HL-60 (cell line): Measurements from ENCODE around the gene TSPAN33.

Experiments
- DNase-seq, 2 experiments: peaks; one replicate each; pipeline ENCODE4 v3.0.0-alpha.2; 2010 to 2020; ENCODE audit warnings: low read depth in 1 of 2, low spot score in 1 of 2
- H3K27ac ChIP-seq: fragments of 250-450 bp; sonication (Bioruptor Pico); replicated peaks from 2 replicates; pipeline ENCODE4 v1.5.1; 2020; ENCODE audit warnings: mild to moderate bottlenecking, moderate library complexity
- H3K27me3 ChIP-seq: fragments of 250-450 bp; sonication (Bioruptor Pico); 2 replicates; pipeline ENCODE4 v1.5.1; 2021; ENCODE audit warnings: mild to moderate bottlenecking, moderate library complexity; ENCODE audit not compliant: insufficient read depth, poor library complexity, severe bottlenecking
- H3K4me3 ChIP-seq: replicated peaks from 2 replicates; pipeline ENCODE4 v1.5.1; 2011; ENCODE audit warnings: mild to moderate bottlenecking, control low read depth, low read length; ENCODE audit not compliant: insufficient read depth
- CTCF ChIP-seq: IDR thresholded peaks from one replicate; pipeline ENCODE4 v1.5.1; 2011; ENCODE audit warnings: low read length, control low read depth, inconsistent platforms; ENCODE audit not compliant: insufficient read depth
- GABPA ChIP-seq: IDR thresholded peaks from 2 replicates; pipeline ENCODE4 v1.6.1; 2012; ENCODE audit warnings: low read depth
- POLR2AphosphoS5 ChIP-seq: IDR thresholded peaks from 2 replicates; pipeline ENCODE4 v1.6.1; 2012; ENCODE audit warnings: low read depth
- REST ChIP-seq: IDR thresholded peaks from 2 replicates; pipeline ENCODE4 v1.6.1; 2012; ENCODE audit warnings: low read depth; ENCODE audit not compliant: insufficient replicate concordance
- SPI1 ChIP-seq: IDR thresholded peaks from 2 replicates; pipeline ENCODE4 v1.6.1; 2012; ENCODE audit warnings: low read depth, mild to moderate bottlenecking, borderline replicate concordance

The TSPAN33 gene

GRCh38 chr7:129187681-129188371 lies 43.3 kb downstream of the TSPAN33 start:
- Histone ChIP-seq H3K27me3 (peaks cover 39% of the 10 kb centered on the region), H3K27ac (no peak overlapping the region), H3K4me3 (no peak overlapping the region)
- no peak for DNase-seq
- TF ChIP-seq CTCF (no peak), GABPA (no peak), POLR2AphosphoS5 (no peak), REST (no peak), SPI1 (no peak)

- H3K4me3 ChIP-seq: peak within 1 kb of the TSS; percentile 37
- DNase-seq: no peak
- H3K27ac ChIP-seq: no peak within 1 kb of the TSS
- H3K27me3 ChIP-seq: peaks cover 39% of the 10 kb centered on the region
- TF ChIP-seq GABPA (no peak), SPI1 (no peak), CTCF (no peak), POLR2AphosphoS5 (no peak), REST (no peak)
Observed at GRCh38 chr7:129188372-129188891, 43.9 kb downstream of the TSPAN33 start, which contains the start of gene SMO. Gene SMO, plus strand, starts transcription at chr7:129188633. Its CDS starts 519 bp downstream, at chr7:129189152.

- TF ChIP-seq GABPA (no peak), POLR2AphosphoS5 (no peak), REST (no peak)
- Histone ChIP-seq H3K4me3 (peak overlapping the region; percentile 37), H3K27me3 (peaks cover 39% of the 10 kb centered on the region), H3K27ac (no peak overlapping the region)
- no peak for DNase-seq
Observed at GRCh38 chr7:129188892-129189660, 44.6 kb downstream of the TSPAN33 start.
